Activated naive CD4-positive, alpha-beta T cell treated with anti-CD3 and anti-CD28 coated beads, Interleukin-2, amount 50 U/mL, for 24 hours (primary cell): ENCODE results near the gene MT1H.

Source experiments
- H3K27ac Mint-ChIP-seq: one replicate; pipeline ENCODE4 v1.8.0; 2021; ENCODE audit warnings: mild to moderate bottlenecking, mixed read lengths
- H3K27me3 Mint-ChIP-seq: one replicate; pipeline ENCODE4 v1.8.0; 2021; ENCODE audit warnings: mixed read lengths
- H3K36me3 Mint-ChIP-seq: one replicate; pipeline ENCODE4 v1.8.0; 2021; ENCODE audit warnings: mixed read lengths
- H3K4me1 Mint-ChIP-seq: one replicate; pipeline ENCODE4 v1.8.0; 2021; ENCODE audit warnings: mixed read lengths
- H3K4me3 Mint-ChIP-seq: one replicate; pipeline ENCODE4 v1.8.0; 2021; ENCODE audit warnings: mild to moderate bottlenecking, mixed read lengths
- H3K9me3 Mint-ChIP-seq: one replicate; pipeline ENCODE4 v1.8.0; 2021; ENCODE audit warnings: mixed read lengths

The MT1H gene

GRCh38 chr16:56684256-56684925 is 14.8 kb downstream of the MT1H start:
- H3K4me1 Mint-ChIP-seq, result peaks cover 21% of the 10 kb centered on the region
- H3K27me3 Mint-ChIP-seq, result no peaks in the 10 kb centered on the region
- peak overlapping the region; percentile 97 for H3K4me3 Mint-ChIP-seq
- H3K27ac Mint-ChIP-seq, result no peak overlapping the region
- peaks cover 6% of the 10 kb centered on the region for H3K36me3 Mint-ChIP-seq
- no peaks in the 10 kb centered on the region for H3K9me3 Mint-ChIP-seq

GRCh38 chr16:56684926-56685590 is 15.4 kb downstream of the MT1H start:
- Mint-ChIP-seq H3K27me3 (no peaks in the 10 kb centered on the region), H3K27ac (no peak overlapping the region), H3K4me1 (peaks cover 21% of the 10 kb centered on the region), H3K9me3 (no peaks in the 10 kb centered on the region), H3K36me3 (peaks cover 6% of the 10 kb centered on the region), H3K4me3 (no peak overlapping the region)

DNA sequence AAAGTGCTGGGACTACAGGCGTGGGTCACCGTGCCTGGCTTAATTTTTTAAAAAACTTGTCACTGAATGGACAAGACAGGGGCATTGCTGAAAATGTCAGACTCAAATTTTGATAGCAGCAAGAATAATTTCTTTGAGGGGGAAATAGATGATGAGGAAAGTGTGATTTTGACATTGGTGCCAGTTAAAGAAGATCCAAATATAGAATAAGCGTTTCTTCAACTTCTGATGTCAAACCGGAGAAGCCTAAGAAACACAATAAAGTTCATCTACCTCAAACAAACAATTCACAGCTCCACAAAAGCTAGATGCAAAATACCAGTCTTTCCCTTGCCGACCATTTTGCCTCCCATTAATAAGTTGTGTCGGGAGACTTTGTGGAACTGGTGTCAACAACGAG is 17.1 kb downstream of the MT1H start:
- Mint-ChIP-seq H3K4me1 (peaks cover 15% of the 10 kb centered on the region), H3K27ac (no peak overlapping the region), H3K9me3 (no peaks in the 10 kb centered on the region), H3K27me3 (no peaks in the 10 kb centered on the region), H3K36me3 (peaks cover 6% of the 10 kb centered on the region), H3K4me3 (no peak overlapping the region)

DNA sequence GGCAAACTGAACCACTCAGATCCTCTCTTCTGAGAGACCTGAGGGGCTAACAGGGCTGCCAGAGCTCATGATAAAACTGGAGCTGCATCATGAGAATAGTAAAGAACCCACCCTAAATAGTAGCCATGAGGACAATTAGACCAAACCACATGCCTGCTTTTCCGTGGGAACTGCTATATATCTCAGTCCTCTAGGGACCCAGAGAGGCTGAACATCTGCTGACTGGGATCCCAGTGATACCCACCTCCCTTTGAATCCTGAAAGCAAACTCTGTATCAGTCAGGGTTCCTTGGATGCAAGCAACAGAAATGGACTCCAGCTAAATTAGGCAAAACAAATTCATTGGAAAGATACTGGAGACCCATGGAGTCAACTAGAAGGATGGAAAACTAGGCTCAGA is 19.1 kb downstream of the MT1H start:
- H3K27me3 Mint-ChIP-seq, result no peaks in the 10 kb centered on the region
- peaks cover 6% of the 10 kb centered on the region for H3K36me3 Mint-ChIP-seq
- H3K4me1 Mint-ChIP-seq, result peaks cover 7% of the 10 kb centered on the region
- H3K9me3 Mint-ChIP-seq, result no peaks in the 10 kb centered on the region
- no peak overlapping the region for H3K27ac Mint-ChIP-seq
- H3K4me3 Mint-ChIP-seq, result no peak overlapping the region

GRCh38 chr16:56689171-56689570 is 19.6 kb downstream of the MT1H start:
- peaks cover 6% of the 10 kb centered on the region for H3K36me3 Mint-ChIP-seq

GRCh38 chr16:56690420-56691122 is 21.0 kb downstream of the MT1H start:
- Mint-ChIP-seq H3K4me3 (no peak overlapping the region), H3K4me1 (no peaks in the 10 kb centered on the region), H3K9me3 (no peaks in the 10 kb centered on the region)

More at GRCh38 chr16:56689171-56689570, 19.6 kb downstream of the MT1H start:
- Mint-ChIP-seq H3K4me1 (peaks cover 3% of the 10 kb centered on the region), H3K27ac (no peak overlapping the region), H3K4me3 (no peak overlapping the region), H3K27me3 (no peaks in the 10 kb centered on the region), H3K9me3 (no peaks in the 10 kb centered on the region)

DNA sequence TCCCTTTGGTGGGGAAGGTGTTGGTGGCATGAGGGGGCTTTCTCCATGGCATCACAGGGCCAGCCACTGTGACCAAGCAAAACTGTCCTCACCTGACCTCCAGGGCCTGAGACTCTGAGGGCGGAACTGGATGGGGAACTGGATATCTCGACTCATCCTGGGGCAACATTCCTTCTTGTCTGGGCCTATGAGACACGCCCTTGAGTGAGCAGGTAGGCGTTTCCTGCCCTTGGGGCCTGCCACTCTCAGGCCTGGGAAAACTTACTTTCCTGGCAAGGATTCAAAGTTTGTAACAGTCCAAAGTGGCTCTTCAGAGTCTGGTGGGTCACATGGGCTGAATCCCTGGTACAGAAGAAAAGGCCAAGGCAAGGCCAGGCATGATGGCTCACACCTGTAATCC is 22.3 kb downstream of the MT1H start:
- Mint-ChIP-seq H3K4me1 (no peaks in the 10 kb centered on the region), H3K9me3 (no peaks in the 10 kb centered on the region), H3K36me3 (no peaks in the 10 kb centered on the region), H3K27me3 (no peaks in the 10 kb centered on the region), H3K27ac (no peak overlapping the region), H3K4me3 (no peak overlapping the region)

More at GRCh38 chr16:56690420-56691122, 21.0 kb downstream of the MT1H start:
- Mint-ChIP-seq H3K27ac (peak overlapping the region; percentile 6), H3K27me3 (no peaks in the 10 kb centered on the region), H3K36me3 (peaks cover 3% of the 10 kb centered on the region)

DNA sequence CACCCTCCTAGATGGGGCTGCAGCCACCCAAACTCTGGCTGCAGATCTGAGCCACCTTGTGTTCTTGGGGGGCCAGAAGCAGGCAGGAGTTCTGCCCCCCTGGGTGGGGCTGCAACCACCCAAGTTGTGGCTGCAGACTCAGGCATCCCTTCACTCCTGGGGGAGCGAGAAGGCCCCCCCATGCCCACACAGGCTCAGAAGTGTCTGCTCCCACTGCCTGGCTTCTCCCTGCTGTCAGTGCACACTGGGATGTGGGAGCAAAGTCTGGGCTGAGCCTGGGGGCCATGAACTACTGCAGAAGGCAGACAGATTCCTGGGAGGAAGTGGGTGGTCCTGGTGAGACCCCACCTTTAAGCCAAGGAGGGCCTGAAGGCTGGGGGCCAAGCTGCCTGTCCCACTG is 25.6 kb downstream of the MT1H start:
- H3K27ac Mint-ChIP-seq, result no peak overlapping the region
- H3K4me3 Mint-ChIP-seq, result no peak overlapping the region
- no peaks in the 10 kb centered on the region for H3K9me3 Mint-ChIP-seq
- H3K36me3 Mint-ChIP-seq, result no peaks in the 10 kb centered on the region
- no peaks in the 10 kb centered on the region for H3K27me3 Mint-ChIP-seq
- no peaks in the 10 kb centered on the region for H3K4me1 Mint-ChIP-seq

DNA sequence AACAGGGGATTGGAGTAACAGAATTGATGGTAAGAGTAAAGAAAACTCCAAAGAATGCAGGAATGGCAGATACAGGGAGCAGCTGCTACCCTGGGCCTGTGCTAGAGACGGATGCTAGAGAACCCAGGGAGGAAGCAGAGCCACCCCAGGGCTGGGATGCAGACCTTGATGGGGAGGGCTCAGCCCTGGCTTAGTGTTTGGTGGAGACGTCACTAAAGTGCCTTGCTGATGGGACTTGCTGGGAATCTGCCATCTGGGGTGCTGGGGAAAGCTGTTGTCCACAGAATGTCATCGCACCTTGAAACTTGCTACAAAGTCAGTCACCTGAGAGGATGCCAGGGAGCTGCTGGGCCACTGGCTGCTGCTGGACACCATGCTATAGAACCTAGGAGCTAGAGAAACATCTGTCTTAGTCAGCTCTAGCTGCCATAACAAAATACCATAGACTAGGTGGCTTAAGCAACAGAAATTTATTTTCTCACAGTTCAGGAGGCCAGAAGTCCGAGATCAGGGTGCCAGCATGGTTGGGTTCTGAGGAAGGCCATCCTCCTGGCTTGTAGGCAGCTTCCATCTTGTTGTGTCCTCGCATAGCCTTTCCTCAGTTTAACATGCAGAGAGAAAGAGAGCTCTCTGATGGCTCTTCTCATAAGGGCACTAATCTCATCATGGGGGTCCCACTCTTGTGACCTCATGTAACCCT is 28.0 kb downstream of the MT1H start:
- H3K27me3 Mint-ChIP-seq, result no peaks in the 10 kb centered on the region
- no peak overlapping the region for H3K27ac Mint-ChIP-seq
- peaks cover 10% of the 10 kb centered on the region for H3K4me1 Mint-ChIP-seq
- no peak overlapping the region for H3K4me3 Mint-ChIP-seq
- no peaks in the 10 kb centered on the region for H3K9me3 Mint-ChIP-seq
- no peaks in the 10 kb centered on the region for H3K36me3 Mint-ChIP-seq

- no peak overlapping the region for H3K27ac Mint-ChIP-seq
- no peaks in the 10 kb centered on the region for H3K9me3 Mint-ChIP-seq
- no peak overlapping the region for H3K4me3 Mint-ChIP-seq
- peaks cover 10% of the 10 kb centered on the region for H3K4me1 Mint-ChIP-seq
- no peaks in the 10 kb centered on the region for H3K27me3 Mint-ChIP-seq
- no peaks in the 10 kb centered on the region for H3K36me3 Mint-ChIP-seq
Measured at GRCh38 chr16:56700195-56700594, 30.6 kb downstream of the MT1H start.

GRCh38 chr16:56700631-56701030 is 31.0 kb downstream of the MT1H start:
- no peak overlapping the region for H3K27ac Mint-ChIP-seq
- no peaks in the 10 kb centered on the region for H3K27me3 Mint-ChIP-seq
- H3K36me3 Mint-ChIP-seq, result no peaks in the 10 kb centered on the region
- no peak overlapping the region for H3K4me3 Mint-ChIP-seq
- H3K4me1 Mint-ChIP-seq, result peaks cover 10% of the 10 kb centered on the region
- H3K9me3 Mint-ChIP-seq, result no peaks in the 10 kb centered on the region

GRCh38 chr16:56701534-56701933 is 31.9 kb downstream of the MT1H start:
- no peaks in the 10 kb centered on the region for H3K36me3 Mint-ChIP-seq
- peaks cover 10% of the 10 kb centered on the region for H3K4me1 Mint-ChIP-seq
- H3K4me3 Mint-ChIP-seq, result no peak overlapping the region
- H3K9me3 Mint-ChIP-seq, result no peaks in the 10 kb centered on the region
- no peak overlapping the region for H3K27ac Mint-ChIP-seq
- H3K27me3 Mint-ChIP-seq, result no peaks in the 10 kb centered on the region

- H3K27me3 Mint-ChIP-seq, result no peaks in the 10 kb centered on the region
- H3K4me3 Mint-ChIP-seq, result no peak overlapping the region
- no peaks in the 10 kb centered on the region for H3K36me3 Mint-ChIP-seq
- no peaks in the 10 kb centered on the region for H3K9me3 Mint-ChIP-seq
- no peak overlapping the region for H3K27ac Mint-ChIP-seq
- peaks cover 14% of the 10 kb centered on the region for H3K4me1 Mint-ChIP-seq
Measured at GRCh38 chr16:56702836-56703235, 33.2 kb downstream of the MT1H start.

DNA sequence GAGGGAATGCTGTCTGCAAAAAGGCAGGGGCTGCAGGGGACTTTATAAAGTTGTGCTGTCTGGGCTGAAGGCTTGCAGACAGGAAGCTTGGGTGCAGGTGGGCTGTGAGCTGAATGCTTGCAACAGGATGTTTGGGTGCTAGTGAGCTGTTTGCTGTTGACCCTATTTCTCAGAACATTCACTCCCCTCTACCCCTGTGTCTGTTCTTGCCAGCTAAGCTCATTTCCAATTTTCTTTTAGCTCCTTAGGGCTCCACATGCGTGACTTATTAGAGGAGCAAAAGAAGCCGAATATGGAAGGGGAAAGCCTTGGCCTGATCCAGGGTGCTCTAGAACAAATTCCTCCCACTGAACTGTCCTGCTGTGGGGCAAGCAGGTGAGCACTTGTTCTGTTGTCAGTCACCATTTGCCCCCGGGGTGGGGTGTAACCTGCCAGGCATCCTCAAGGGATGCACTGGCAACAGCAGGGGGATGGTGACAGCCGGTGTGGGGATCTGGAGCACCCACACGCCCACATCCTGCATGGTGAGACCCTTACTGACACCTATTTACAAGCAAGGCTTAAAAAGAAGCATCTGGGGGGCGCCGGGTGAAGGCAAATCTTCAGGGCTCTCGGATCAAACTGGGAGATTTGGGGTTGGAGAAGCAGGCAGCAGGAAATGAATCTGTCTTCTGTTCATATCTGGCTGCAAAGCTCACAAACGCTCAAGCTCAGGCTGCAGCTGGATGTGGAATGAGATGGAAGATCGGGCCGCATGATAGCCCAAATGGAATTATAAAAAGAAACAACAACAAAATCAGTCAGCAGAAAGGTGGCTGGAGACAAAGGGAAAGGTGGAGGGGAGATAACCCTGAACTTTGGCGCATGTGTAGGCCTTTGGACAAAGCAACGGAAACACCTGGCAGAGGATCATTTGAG is 39.2 kb downstream of the MT1H start:
- H3K27ac Mint-ChIP-seq, result peak overlapping the region; percentile 53
- peak overlapping the region; percentile 70 for H3K4me3 Mint-ChIP-seq
- H3K4me1 Mint-ChIP-seq, result peaks cover 39% of the 10 kb centered on the region
- H3K9me3 Mint-ChIP-seq, result no peaks in the 10 kb centered on the region
- no peaks in the 10 kb centered on the region for H3K27me3 Mint-ChIP-seq
- H3K36me3 Mint-ChIP-seq, result no peaks in the 10 kb centered on the region
